ENCODE data around the gene MAX. TPM values are rescaled to one million over a fixed set of nuclear protein-coding genes. Genes with fewer than 3 reads are reported as not detected.
A peak's percentile ranks its signal among the peaks of the same experiment; 100 is the strongest.

MAX gene
- total and polyA plus RNA-seq, 2 donors (not counting 1 experiment from before 2014, with no cell fraction given): 35.0 to 85.8 TPM

DNA sequence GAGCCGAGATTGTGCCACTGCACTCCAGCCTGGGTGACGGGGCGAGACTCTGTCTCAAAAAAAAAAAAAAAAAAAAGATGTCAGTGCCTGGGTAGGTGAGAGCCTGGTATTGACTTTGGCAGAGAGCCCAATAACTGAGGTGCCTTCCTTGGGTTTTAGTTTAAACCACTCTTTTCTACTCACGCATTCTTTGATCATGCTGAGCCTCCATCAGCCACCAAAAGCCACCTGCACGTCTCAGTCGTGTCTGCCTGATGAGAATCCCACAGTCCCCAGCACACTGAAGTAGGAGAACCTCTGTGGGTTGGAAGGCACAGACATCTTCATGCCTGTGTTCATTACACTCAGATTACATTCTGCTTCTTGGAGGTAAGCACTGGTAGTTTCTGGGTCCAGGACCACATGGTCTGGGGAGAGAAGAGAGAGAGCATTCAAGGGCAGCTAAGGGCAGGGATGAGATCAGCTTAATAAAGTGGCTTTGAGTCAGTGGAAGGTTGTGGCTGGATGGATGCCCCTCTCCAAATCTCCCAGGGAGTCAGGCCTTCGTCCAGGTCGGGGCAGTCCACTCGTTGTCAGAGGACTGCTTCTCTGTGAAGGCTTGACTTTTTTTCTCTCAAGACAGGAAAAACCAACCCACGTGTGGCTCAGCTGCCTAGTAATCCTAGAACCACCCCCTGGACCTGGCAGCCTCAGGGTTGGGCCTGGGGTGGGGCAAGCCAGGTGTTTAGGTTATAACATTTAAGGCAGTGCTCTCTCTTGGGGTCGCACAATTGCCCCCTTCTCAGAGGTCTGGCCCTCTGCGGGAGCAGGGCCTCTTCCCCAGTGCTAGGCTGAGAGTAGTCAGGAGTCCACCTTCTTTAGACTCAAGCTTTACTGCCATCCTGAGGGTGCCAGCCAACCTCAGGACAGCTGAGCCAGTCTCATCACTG lies 32.6 kb upstream of the MAX start:
- Histone ChIP-seq H3K9me3 (ENCODE audit: control insufficient read depth, insufficient read depth, low read depth, low read length) (no peaks in the 10 kb centered on the region), H3K27ac (ENCODE audit: insufficient read depth, low read length) (no peak overlapping the region), H3K4me3 (replicated peaks in 1 of 4; ENCODE audit: control extremely low read depth in 1 of 4, insufficient read depth in 1 of 4, low read depth in 3 of 4, low read length in 4 of 4) (no peak overlapping the region), H3K4me2 (ENCODE audit: extremely low read depth, insufficient read depth, low read length) (no peak overlapping the region), H3K36me3 (ENCODE audit: control insufficient read depth, insufficient read depth, low read length) (no peaks in the 10 kb centered on the region), H2AFZ (ENCODE audit: low read length) (no peak overlapping the region), H4K20me1 (ENCODE audit: control insufficient read depth, extremely low read depth, insufficient read depth, low read length) (no peaks in the 10 kb centered on the region), H3K79me2 (ENCODE audit: control insufficient read depth, insufficient read depth, low read length) (no peaks in the 10 kb centered on the region), H3K27me3 (ENCODE audit: control insufficient read depth, insufficient read depth, low read length) (no peaks in the 10 kb centered on the region), H3K4me1 (ENCODE audit: control insufficient read depth, extremely low read depth, insufficient read depth, low read length) (no peaks in the 10 kb centered on the region), H3K9ac (ENCODE audit: insufficient read depth, low read length) (no peak overlapping the region)
- DNase-seq (ENCODE audit: low read depth in 2 of 2): peak in 1 of 2 donors; percentile 62
- TF ChIP-seq, protein P1, sequence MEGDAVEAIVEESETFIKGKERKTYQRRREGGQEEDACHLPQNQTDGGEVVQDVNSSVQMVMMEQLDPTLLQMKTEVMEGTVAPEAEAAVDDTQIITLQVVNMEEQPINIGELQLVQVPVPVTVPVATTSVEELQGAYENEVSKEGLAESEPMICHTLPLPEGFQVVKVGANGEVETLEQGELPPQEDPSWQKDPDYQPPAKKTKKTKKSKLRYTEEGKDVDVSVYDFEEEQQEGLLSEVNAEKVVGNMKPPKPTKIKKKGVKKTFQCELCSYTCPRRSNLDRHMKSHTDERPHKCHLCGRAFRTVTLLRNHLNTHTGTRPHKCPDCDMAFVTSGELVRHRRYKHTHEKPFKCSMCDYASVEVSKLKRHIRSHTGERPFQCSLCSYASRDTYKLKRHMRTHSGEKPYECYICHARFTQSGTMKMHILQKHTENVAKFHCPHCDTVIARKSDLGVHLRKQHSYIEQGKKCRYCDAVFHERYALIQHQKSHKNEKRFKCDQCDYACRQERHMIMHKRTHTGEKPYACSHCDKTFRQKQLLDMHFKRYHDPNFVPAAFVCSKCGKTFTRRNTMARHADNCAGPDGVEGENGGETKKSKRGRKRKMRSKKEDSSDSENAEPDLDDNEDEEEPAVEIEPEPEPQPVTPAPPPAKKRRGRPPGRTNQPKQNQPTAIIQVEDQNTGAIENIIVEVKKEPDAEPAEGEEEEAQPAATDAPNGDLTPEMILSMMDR (conservative IDR thresholded peaks at IDR 0.05 in 1 of 2, IDR thresholded peaks at IDR 0.05 in 1 of 2; ENCODE audit: low read depth in 1 of 2, low read length in 2 of 2): no peak
- TF ChIP-seq EZH2 (IDR thresholded peaks at IDR 0.05; ENCODE audit: low read length, missing control alignments): no peak

DNA sequence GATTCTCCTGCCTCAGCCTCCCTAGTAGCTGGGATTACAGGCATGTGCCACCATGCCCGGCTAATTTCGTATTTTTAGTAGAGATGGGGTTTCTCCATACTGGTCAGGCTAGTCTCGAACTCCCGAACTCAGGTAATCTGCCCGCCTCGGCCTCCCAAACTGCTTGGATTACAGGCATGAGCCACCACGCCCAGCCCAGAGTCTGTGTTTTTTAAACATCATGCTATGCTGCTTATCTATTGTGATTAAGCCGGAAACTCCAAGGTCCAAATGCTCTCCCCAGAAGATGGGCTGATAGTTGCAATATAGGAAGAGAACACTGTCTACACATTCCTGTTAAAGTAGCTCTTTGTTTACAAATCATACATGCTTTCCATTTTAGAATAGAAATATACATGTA lies 30.5 kb upstream of the MAX start:
- no peaks in the 10 kb centered on the region for H3K79me2 ChIP-seq (ENCODE audit: control insufficient read depth, insufficient read depth, low read length)
- H3K9me3 ChIP-seq (ENCODE audit: control insufficient read depth, insufficient read depth, low read depth, low read length): no peaks in the 10 kb centered on the region
- H3K4me1 ChIP-seq (ENCODE audit: control insufficient read depth, extremely low read depth, insufficient read depth, low read length): no peaks in the 10 kb centered on the region
- DNase-seq (ENCODE audit: low read depth in 2 of 2): no peak
- H3K36me3 ChIP-seq (ENCODE audit: control insufficient read depth, insufficient read depth, low read length): no peaks in the 10 kb centered on the region
- no peak overlapping the region for H3K27ac ChIP-seq (ENCODE audit: insufficient read depth, low read length)
- no peaks in the 10 kb centered on the region for H4K20me1 ChIP-seq (ENCODE audit: control insufficient read depth, extremely low read depth, insufficient read depth, low read length)
- H3K4me3 ChIP-seq (replicated peaks in 1 of 4; ENCODE audit: control extremely low read depth in 1 of 4, insufficient read depth in 1 of 4, low read depth in 3 of 4, low read length in 4 of 4): no peak overlapping the region
- TF ChIP-seq, protein P1 (conservative IDR thresholded peaks at IDR 0.05 in 1 of 2, IDR thresholded peaks at IDR 0.05 in 1 of 2; ENCODE audit: low read depth in 1 of 2, low read length in 2 of 2): no peak
- no peak for TF ChIP-seq EZH2 (IDR thresholded peaks at IDR 0.05; ENCODE audit: low read length, missing control alignments)
- no peaks in the 10 kb centered on the region for H3K27me3 ChIP-seq (ENCODE audit: control insufficient read depth, insufficient read depth, low read length)
- no peak overlapping the region for H3K9ac ChIP-seq (ENCODE audit: insufficient read depth, low read length)
- H2AFZ ChIP-seq (ENCODE audit: low read length): no peak overlapping the region
- H3K4me2 ChIP-seq (ENCODE audit: extremely low read depth, insufficient read depth, low read length): no peak overlapping the region

DNA sequence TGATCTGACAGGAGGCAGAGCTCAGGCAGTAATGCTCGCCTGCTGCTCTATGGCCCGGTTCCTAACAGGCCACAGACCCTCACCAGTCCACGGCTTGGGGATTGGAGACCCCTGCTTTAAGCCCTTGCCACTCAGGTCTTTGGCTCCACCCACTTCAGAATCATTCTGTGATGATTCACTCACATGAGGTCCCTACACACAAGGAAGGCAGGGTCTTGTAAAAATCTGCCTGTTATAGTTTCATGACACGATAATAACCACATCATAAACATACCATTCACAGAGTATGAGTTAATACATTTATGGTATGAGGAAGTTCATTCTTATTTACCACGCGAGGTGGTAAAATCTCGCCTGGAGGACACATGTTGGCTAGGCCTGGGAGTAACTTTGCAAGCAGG lies 29.0 kb upstream of the MAX start:
- Histone ChIP-seq H3K36me3 (ENCODE audit: control insufficient read depth, insufficient read depth, low read length) (no peaks in the 10 kb centered on the region), H3K4me1 (ENCODE audit: control insufficient read depth, extremely low read depth, insufficient read depth, low read length) (no peaks in the 10 kb centered on the region), H3K9ac (ENCODE audit: insufficient read depth, low read length) (no peak overlapping the region), H2AFZ (ENCODE audit: low read length) (no peak overlapping the region), H3K27me3 (ENCODE audit: control insufficient read depth, insufficient read depth, low read length) (no peaks in the 10 kb centered on the region), H3K9me3 (ENCODE audit: control insufficient read depth, insufficient read depth, low read depth, low read length) (no peaks in the 10 kb centered on the region), H3K27ac (ENCODE audit: insufficient read depth, low read length) (no peak overlapping the region), H3K4me3 (replicated peaks in 1 of 4; ENCODE audit: control extremely low read depth in 1 of 4, insufficient read depth in 1 of 4, low read depth in 3 of 4, low read length in 4 of 4) (no peak overlapping the region), H3K79me2 (ENCODE audit: control insufficient read depth, insufficient read depth, low read length) (no peaks in the 10 kb centered on the region), H3K4me2 (ENCODE audit: extremely low read depth, insufficient read depth, low read length) (no peak overlapping the region), H4K20me1 (ENCODE audit: control insufficient read depth, extremely low read depth, insufficient read depth, low read length) (no peaks in the 10 kb centered on the region)
- TF ChIP-seq, protein P1 (conservative IDR thresholded peaks at IDR 0.05 in 1 of 2, IDR thresholded peaks at IDR 0.05 in 1 of 2; ENCODE audit: low read depth in 1 of 2, low read length in 2 of 2): no peak
- TF ChIP-seq EZH2 (IDR thresholded peaks at IDR 0.05; ENCODE audit: low read length, missing control alignments): no peak
- DNase-seq (ENCODE audit: low read depth in 2 of 2): peak; percentile 6 to 73

Data from fibroblast of lung (primary cell).